GM21423 (cell line): ENCODE data around the gene KIAA1755.

Source experiments
- ATAC-seq: cut with Tn5 transposase; IDR thresholded peaks from one replicate; pipeline ENCODE4 v1.9.1; 2021; ENCODE audit warnings: mild to moderate bottlenecking, moderate library complexity; ENCODE audit not compliant: unreplicated experiment

Gene KIAA1755

DNA sequence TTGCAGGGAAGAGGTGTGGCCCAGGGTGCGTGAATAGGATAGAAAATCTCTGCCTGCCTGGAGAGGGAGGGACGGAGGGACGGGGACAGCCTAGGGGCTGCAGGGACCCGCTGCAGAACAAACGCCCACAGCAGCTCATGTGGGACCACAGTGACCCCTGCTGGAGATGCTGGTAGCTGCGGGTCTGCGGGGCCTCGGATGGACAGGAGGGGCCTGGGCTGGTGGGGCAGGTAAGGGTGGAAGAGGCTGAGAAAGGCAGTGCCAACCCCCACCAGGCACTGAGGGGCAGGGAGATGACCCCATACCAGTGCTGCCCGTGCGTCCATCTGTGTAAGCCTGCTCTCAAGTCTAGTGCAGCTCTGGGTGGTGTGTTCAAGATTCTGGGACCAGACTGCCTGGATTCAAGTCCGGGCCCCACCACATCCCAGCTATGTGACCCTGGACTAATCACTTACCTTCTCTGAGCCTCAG, 39.4 kb downstream of the KIAA1755 start:
- no peak for ATAC-seq

- no peak for ATAC-seq
Observed at GRCh38 chr20:38220587-38221118, 39.9 kb downstream of the KIAA1755 start.

DNA sequence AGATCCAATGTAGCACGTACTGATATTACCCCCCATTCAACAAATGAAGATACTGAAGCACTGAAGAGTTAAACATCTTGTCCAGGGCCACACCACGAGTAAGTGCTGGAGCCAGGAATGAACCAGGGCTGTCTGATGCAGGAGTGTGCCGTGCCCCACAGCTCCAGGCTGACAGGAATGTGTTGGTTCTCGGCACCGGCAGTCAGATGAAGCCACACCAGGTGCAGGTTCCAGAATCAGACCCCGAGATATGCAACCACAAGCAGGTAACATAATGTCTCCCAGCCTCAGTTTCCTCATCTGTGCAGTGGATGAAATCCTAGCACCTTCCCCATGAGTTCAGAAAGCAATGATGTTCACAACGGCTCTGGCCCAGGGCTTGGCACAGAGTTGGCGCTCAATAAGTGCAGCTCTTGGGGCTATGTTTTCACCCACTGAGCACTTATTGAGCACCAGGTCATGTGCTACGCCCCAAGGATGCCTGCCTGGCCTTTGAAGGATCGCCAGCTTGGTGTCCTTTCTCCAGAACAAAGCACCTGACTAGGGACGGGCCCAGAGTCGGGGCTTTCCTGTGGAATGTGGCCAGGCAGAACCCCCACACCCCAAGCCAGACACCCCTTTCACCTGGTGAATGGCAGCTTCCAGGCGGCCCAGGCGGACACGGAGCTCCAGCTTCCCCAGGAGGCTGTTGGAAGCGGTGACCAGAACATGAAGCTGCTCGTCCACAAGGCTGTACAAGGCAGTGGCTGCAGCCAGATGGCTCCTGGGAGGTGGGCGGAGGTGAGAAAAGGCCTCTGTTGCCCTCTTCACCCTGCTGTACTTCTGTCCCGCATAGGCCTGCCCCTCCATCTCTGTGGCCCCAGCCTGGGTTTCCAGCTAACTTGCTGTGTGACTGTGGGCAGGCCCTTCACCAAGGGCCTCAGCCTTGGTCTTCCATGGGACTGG, 41.3 kb downstream of the KIAA1755 start:
- ATAC-seq: no peak

GRCh38 chr20:38218566-38218885, 42.0 kb downstream of the KIAA1755 start:
- ATAC-seq: no peak

- no peak for ATAC-seq
Observed at GRCh38 chr20:38217791-38218565, 42.6 kb downstream of the KIAA1755 start.

GRCh38 chr20:38216746-38217595, 43.6 kb downstream of the KIAA1755 start:
- ATAC-seq: no peak

DNA sequence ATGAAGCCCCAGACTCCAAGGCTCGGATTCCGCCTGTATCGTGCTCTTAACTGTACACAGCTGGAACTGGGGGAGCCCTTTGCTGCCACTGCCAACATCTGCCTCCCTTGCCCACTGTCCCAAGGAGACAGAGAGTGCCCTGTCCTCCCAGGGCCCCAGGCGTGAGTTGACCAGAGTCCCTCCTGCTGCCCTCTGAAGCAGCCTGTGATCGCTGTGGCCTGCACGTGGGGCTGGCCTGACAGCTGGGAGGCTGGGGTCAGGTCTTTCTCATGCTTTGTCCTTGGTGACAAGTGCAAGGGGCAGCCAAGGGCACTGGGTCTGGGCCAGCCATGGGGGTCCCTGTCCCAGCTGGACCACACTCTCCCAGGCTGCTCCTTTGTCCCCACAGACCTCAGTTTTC, 44.3 kb downstream of the KIAA1755 start:
- no peak for ATAC-seq

DNA sequence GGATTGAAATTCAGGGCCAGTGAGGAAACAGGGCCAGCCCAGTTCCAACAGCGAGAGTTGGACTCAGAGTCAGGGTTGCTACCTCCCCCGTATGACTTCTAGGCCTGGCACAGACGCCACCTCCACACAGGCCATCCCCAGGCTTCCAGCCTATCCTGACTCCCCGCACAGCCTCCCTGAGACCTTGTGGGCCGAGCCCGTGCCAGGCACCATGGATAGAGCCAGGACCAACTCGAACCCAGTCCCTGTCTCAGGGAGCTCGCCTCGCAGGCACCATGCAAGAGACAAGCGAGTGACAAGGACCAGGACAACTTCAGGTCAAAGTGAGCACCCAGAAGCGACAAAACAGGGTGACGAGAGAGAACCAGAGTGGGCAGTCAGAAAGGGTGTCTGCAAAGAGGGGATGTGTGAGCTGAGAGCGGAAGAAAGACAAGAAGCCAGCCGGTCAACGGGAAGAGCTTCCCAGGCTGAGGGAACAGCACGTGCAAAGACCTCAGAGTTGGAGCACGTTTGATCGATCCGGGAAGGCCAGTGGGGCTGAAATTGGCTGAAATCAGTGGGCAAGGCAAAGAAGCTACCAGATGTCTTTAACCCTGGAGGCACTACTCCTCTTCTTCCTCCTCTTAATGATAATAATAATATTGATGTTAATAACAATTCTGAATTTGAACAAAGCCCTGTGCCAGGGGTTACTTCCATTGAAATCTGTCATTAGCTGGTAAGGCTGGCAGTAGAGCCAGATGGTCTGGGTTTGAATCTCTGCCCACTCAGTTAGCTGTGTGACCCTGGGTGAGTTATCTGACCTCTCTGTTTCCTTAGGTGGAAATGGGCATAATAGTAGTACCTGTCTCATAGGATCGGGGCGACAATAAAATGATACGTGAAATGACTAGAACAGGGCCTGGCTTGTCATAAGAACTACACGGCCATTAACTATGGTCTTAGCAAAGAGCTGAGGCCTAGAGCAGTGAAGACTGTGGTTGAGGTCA, 45.0 kb downstream of the KIAA1755 start:
- no peak for ATAC-seq

DNA sequence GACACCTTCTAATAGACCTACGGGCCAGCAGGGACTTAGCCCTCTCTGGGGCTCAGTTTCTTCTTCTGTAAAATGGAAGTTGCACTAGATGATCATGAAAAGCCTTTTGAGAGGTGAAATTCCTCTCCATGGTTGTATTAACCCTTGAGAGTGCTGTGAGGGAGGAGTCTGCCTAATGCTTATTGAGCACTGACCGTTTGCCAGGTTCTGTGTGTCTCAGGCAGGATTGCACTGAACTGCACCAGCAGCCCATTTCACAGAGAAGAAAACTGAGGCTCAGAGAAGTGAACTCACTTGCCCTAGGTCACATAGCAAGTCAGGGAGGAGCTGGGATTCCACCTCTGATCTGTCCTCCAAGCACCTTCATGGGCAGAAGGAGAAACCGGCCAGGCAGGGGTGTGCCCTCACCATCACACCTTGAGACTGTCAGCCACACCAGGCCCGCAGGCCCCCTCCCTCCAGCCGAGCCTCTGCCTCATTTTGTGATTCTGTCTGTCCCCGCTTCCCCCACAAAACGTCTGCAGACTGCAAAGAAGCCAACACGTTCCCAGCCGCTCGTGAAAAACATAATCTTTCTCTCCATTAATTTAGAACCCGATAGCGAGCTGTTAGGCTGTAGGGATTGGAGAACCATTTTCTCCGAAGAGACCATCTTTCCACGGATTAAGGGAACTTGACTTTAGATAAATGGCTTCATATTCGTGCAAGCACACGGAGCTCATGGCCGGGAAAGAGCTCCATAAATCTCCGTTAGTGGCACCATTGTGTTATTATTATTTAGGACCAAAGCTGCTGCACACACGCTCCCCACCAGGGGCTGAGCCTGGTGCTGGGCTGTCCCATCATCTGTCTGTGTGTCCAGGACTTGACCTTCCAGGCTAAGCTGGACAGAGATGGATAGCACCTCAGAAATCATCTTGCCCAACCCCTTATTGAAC, 46.0 kb downstream of the KIAA1755 start:
- ATAC-seq: no peak

DNA sequence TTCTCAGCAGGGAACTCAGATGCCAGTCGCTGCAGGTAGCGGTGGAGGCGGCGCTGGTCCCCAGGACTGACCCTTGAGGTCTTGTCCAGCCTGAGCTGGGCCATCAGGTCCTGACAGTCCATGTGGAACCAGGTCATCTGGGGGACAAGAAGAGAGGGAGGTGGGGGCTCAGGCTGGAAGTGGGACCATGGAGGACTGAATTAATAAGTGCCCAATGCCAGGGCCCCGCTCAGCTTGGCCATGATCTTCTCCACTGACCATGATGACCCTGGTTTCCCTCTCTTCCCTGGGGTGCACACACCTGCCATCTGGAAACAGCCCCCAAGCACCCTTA, 47.0 kb downstream of the KIAA1755 start:
- ATAC-seq: no peak

GRCh38 chr20:38212806-38213606, 47.5 kb downstream of the KIAA1755 start:
- ATAC-seq: no peak

GRCh38 chr20:38211200-38212097, 49.1 kb downstream of the KIAA1755 start:
- ATAC-seq: no peak

- no peak for ATAC-seq
Observed at GRCh38 chr20:38210741-38211140, 49.8 kb downstream of the KIAA1755 start.

GRCh38 chr20:38209736-38210405, 50.7 kb downstream of the KIAA1755 start:
- ATAC-seq: no peak

- no peak for ATAC-seq
Observed at GRCh38 chr20:38209054-38209675, 51.4 kb downstream of the KIAA1755 start.

- ATAC-seq: no peak
Observed at GRCh38 chr20:38208523-38208922, 52.0 kb downstream of the KIAA1755 start.
